ENCODE results near the gene NEB. TPM values are rescaled to one million over a fixed set of nuclear protein-coding genes. Genes with fewer than 3 reads are reported as not detected.

Gene NEB
- total RNA-seq, 3 donors from 2014 or later (not counting 1 experiment from before 2014, with no cell fraction given) = 5.0 to 5.7 (median 5.4) TPM

- WGBS (ENCODE audit: insufficient coverage) = 87% methylated on average over 4 of the region's 4 CpGs
- ATAC-seq (no peak), DNase-seq (no peak)
- Histone ChIP-seq H3K27ac (ENCODE audit: low read length) (no peak overlapping the region), H3K9me3 (ENCODE audit: control insufficient read depth, insufficient read depth, low read length) (no peaks in the 10 kb centered on the region), H3K36me3 (ENCODE audit: control insufficient read depth, insufficient read depth, low read length) (no peaks in the 10 kb centered on the region), H3K27me3 (ENCODE audit: control insufficient read depth, insufficient read depth, low read length) (no peaks in the 10 kb centered on the region), H3K4me3 (ENCODE audit: low read length) (no peak overlapping the region), H3K4me1 (ENCODE audit: control insufficient read depth, insufficient read depth, low read length) (no peaks in the 10 kb centered on the region)
- H3K27ac Mint-ChIP-seq = no peak overlapping the region
- H3K9me3 Mint-ChIP-seq = no peaks in the 10 kb centered on the region
- intact Hi-C loops (cut with micrococcal nuclease) = no loop called here
- no peaks in the 10 kb centered on the region for H3K36me3 Mint-ChIP-seq
- H3K4me1 Mint-ChIP-seq = no peaks in the 10 kb centered on the region
- no peak for TF ChIP-seq CTCF (IDR thresholded peaks at IDR 0.05)
- H3K27me3 Mint-ChIP-seq (ENCODE audit: low read depth in 2 of 2) = no peaks in the 10 kb centered on the region
- H3K4me3 Mint-ChIP-seq = no peak overlapping the region
Observed at GRCh38 chr2:151576080-151576479, 158.2 kb downstream of the NEB start.

GRCh38 chr2:151575338-151575737, 158.9 kb downstream of the NEB start:
- H3K27ac ChIP-seq (ENCODE audit: low read length) = no peak overlapping the region
- Mint-ChIP-seq H3K9me3 (no peaks in the 10 kb centered on the region), H3K27me3 (ENCODE audit: low read depth in 2 of 2) (no peaks in the 10 kb centered on the region), H3K27ac (no peak overlapping the region), H3K36me3 (no peaks in the 10 kb centered on the region), H3K4me1 (no peaks in the 10 kb centered on the region), H3K4me3 (no peak overlapping the region)
- ATAC-seq (no peak), DNase-seq (no peak)
- H3K36me3 ChIP-seq (ENCODE audit: control insufficient read depth, insufficient read depth, low read length) = no peaks in the 10 kb centered on the region
- WGBS (ENCODE audit: insufficient coverage) = 100% methylated on average over 2 of the region's 5 CpGs
- TF ChIP-seq CTCF (IDR thresholded peaks at IDR 0.05) = no peak
- H3K4me3 ChIP-seq (ENCODE audit: low read length) = no peak overlapping the region
- no peaks in the 10 kb centered on the region for H3K9me3 ChIP-seq (ENCODE audit: control insufficient read depth, insufficient read depth, low read length)
- H3K27me3 ChIP-seq (ENCODE audit: control insufficient read depth, insufficient read depth, low read length) = no peaks in the 10 kb centered on the region
- intact Hi-C loops (cut with micrococcal nuclease) = no loop called here
- H3K4me1 ChIP-seq (ENCODE audit: control insufficient read depth, insufficient read depth, low read length) = no peaks in the 10 kb centered on the region

- Histone ChIP-seq H3K4me3 (ENCODE audit: low read length) (no peak overlapping the region), H3K27me3 (ENCODE audit: control insufficient read depth, insufficient read depth, low read length) (no peaks in the 10 kb centered on the region), H3K9me3 (ENCODE audit: control insufficient read depth, insufficient read depth, low read length) (no peaks in the 10 kb centered on the region), H3K4me1 (ENCODE audit: control insufficient read depth, insufficient read depth, low read length) (no peaks in the 10 kb centered on the region), H3K27ac (ENCODE audit: low read length) (no peak overlapping the region), H3K36me3 (ENCODE audit: control insufficient read depth, insufficient read depth, low read length) (no peaks in the 10 kb centered on the region)
- WGBS (ENCODE audit: insufficient coverage) = over 99% methylated on average over 8 of the region's 8 CpGs
- DNase-seq (no peak), ATAC-seq (no peak)
- H3K9me3 Mint-ChIP-seq = no peaks in the 10 kb centered on the region
- intact Hi-C loops (cut with micrococcal nuclease) = no loop called here
- no peaks in the 10 kb centered on the region for H3K36me3 Mint-ChIP-seq
- no peaks in the 10 kb centered on the region for H3K4me1 Mint-ChIP-seq
- no peak for TF ChIP-seq CTCF (IDR thresholded peaks at IDR 0.05)
- no peak overlapping the region for H3K4me3 Mint-ChIP-seq
- H3K27me3 Mint-ChIP-seq (ENCODE audit: low read depth in 2 of 2) = no peaks in the 10 kb centered on the region
- H3K27ac Mint-ChIP-seq = no peak overlapping the region
Observed at GRCh38 chr2:151570191-151570590, 164.1 kb downstream of the NEB start.

- DNase-seq (no peak), ATAC-seq (no peak)
- no peak overlapping the region for H3K27ac Mint-ChIP-seq
- no peaks in the 10 kb centered on the region for H3K36me3 Mint-ChIP-seq
- Histone ChIP-seq H3K4me1 (ENCODE audit: control insufficient read depth, insufficient read depth, low read length) (no peaks in the 10 kb centered on the region), H3K27ac (ENCODE audit: low read length) (no peak overlapping the region), H3K36me3 (ENCODE audit: control insufficient read depth, insufficient read depth, low read length) (no peaks in the 10 kb centered on the region), H3K9me3 (ENCODE audit: control insufficient read depth, insufficient read depth, low read length) (no peaks in the 10 kb centered on the region), H3K27me3 (ENCODE audit: control insufficient read depth, insufficient read depth, low read length) (no peaks in the 10 kb centered on the region), H3K4me3 (ENCODE audit: low read length) (no peak overlapping the region)
- H3K9me3 Mint-ChIP-seq = no peaks in the 10 kb centered on the region
- H3K4me3 Mint-ChIP-seq = no peak overlapping the region
- no peak for TF ChIP-seq CTCF (IDR thresholded peaks at IDR 0.05)
- H3K27me3 Mint-ChIP-seq (ENCODE audit: low read depth in 2 of 2) = no peaks in the 10 kb centered on the region
- intact Hi-C loops (cut with micrococcal nuclease) = no loop called here
- 96% methylated on average over 8 of the region's 8 CpGs for WGBS (ENCODE audit: insufficient coverage)
- no peaks in the 10 kb centered on the region for H3K4me1 Mint-ChIP-seq
Observed at GRCh38 chr2:151569167-151569566, 165.1 kb downstream of the NEB start.
